Mucosa of descending colon (tissue), 3 donors: Measurements from ENCODE around the gene KAZN. TPM values are rescaled to one million over a fixed set of nuclear protein-coding genes. Genes with fewer than 3 reads are reported as not detected.

Experiments
- ATAC-seq: fragments of 200-7000 bp; cut with Tn5 transposase; one replicate; pipeline ENCODE4 v1.9.1; 2020; ENCODE audit warnings: mild to moderate bottlenecking, moderate library complexity
- DNase-seq, 3 donors: peaks; one replicate each; pipeline ENCODE4 v3.0.0-alpha.2; 2020
- H3K36me3 ChIP-seq: fragments of 200-600 bp; one replicate; pipeline ENCODE4 v1.8.0; 2021; ENCODE audit warnings: low read depth, mild to moderate bottlenecking
- H3K4me1 ChIP-seq: fragments of 200-600 bp; one replicate; pipeline ENCODE4 v1.8.0; 2021; ENCODE audit warnings: low read depth, mild to moderate bottlenecking
- H3K4me3 ChIP-seq: fragments of 200-600 bp; one replicate; pipeline ENCODE4 v1.8.0; 2021; ENCODE audit warnings: mild to moderate bottlenecking
- H3K9me3 ChIP-seq: fragments of 200-600 bp; one replicate; pipeline ENCODE4 v1.8.0; 2021; ENCODE audit warnings: mild to moderate bottlenecking
- intact Hi-C, 2 donors: fragments of 100-400 bp; cut with DNase I in 1 of 2; cut with micrococcal nuclease in 1 of 2; formaldehyde crosslinking; loops; one replicate each; pipeline versions ENCODE4 v1.11.0 to v1.11.1; 2022; cut with DNase I, micrococcal nuclease
- total RNA-seq, 3 donors: library from RNA; stranded (reverse); fragmentation: NEBNext Ultra II Directional in 2 of 3; extraction: Animal tissue kit (Norgen Biotek cat#: 25700) in 2 of 3; gene quantifications; one replicate each; pipeline versions ENCODE4 v1.2.1 to v1.2.4, GENCODE V29; 2021 to 2023
- TF ChIP-seq, protein P1 (sequence below): fragments of 200-600 bp; IDR thresholded peaks from one replicate; pipeline ENCODE4 v1.8.0; 2022; ENCODE audit warnings: antibody characterized with exemption, mild to moderate bottlenecking
- donor health status: DM: no; HTN: no; CAD: no; lungs with moderate emphysema.
- donor health status: DM: no; HTN: no; CAD: no.
- donor health status: DM: no; HTN: yes; CAD: no.

KAZN gene
- total RNA-seq, 3 donors from 2014 or later = 9.7 to 21.9 (median 15.8) TPM

DNA sequence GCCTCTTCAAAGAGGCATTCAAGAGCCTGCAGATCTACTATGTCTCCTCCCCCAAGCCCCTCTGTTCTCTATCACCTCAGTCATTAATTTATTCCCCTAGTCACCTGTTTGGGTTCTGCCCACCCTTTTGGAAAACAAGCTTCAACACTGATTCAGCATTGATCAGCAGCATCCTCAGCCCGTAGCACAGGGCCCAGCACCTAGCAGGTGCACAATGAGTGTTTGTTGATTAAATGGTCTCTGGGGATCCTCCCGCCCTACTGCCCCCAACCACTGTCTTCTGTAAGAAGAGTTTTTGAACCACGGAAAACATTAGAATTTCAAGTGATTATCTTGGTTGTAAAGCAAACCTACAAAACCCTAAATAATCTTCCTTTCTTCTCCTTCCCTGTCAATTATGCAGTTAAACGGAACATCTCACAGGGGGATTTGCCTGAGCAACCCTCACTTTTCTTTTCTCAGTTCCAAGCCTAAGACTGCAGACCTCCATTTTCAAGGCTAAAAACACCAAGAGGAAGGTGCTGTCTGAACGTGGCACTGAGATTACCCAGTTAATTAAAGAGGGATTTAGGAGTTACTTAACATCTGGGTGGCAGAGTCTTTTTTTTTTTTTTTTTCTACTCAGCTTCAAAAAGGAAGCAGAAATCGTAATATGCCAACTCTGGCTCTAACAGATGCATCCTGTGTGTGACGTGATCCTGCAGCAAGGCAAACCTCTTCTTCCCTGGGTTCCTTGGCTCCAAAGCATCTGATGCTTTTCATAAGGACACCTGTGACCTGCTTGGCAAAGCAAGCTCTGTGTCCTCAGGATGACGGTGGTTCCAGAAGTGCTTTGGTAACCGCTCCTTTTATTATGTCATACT is 163.0 kb downstream of the KAZN start:
- ATAC-seq = no peak
- no peaks in the 10 kb centered on the region for H3K36me3 ChIP-seq
- TF ChIP-seq, protein P1, sequence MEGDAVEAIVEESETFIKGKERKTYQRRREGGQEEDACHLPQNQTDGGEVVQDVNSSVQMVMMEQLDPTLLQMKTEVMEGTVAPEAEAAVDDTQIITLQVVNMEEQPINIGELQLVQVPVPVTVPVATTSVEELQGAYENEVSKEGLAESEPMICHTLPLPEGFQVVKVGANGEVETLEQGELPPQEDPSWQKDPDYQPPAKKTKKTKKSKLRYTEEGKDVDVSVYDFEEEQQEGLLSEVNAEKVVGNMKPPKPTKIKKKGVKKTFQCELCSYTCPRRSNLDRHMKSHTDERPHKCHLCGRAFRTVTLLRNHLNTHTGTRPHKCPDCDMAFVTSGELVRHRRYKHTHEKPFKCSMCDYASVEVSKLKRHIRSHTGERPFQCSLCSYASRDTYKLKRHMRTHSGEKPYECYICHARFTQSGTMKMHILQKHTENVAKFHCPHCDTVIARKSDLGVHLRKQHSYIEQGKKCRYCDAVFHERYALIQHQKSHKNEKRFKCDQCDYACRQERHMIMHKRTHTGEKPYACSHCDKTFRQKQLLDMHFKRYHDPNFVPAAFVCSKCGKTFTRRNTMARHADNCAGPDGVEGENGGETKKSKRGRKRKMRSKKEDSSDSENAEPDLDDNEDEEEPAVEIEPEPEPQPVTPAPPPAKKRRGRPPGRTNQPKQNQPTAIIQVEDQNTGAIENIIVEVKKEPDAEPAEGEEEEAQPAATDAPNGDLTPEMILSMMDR = no peak
- H3K4me1 ChIP-seq = no peaks in the 10 kb centered on the region
- no peak for DNase-seq
- intact Hi-C loops = no loop called here
- H3K9me3 ChIP-seq = no peaks in the 10 kb centered on the region
- H3K4me3 ChIP-seq = no peak overlapping the region

DNA sequence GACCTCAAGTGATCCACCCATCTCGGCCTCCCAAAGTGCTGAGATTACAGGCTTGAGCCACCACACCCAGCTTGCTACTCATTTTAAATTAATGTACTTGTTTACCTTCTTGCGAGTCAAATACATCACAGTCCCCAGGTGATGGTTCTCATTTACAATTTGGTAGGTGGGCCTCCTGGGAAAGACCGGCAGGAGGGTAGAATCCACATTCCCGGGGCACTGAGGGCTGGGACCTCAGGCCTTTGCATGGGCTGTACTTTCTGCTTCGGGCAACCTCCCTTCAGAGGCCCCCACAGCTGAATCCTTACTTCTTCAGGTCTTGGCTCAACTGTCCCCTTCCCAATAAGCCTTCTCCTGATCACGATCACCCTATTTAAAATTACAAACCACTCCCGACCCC is 165.5 kb downstream of the KAZN start:
- TF ChIP-seq, protein P1 = no peak
- Histone ChIP-seq H3K4me3 (no peak overlapping the region), H3K36me3 (no peaks in the 10 kb centered on the region), H3K4me1 (no peaks in the 10 kb centered on the region), H3K9me3 (no peaks in the 10 kb centered on the region)
- no peak for DNase-seq
- ATAC-seq = no peak
- intact Hi-C loops = no loop called here

DNA sequence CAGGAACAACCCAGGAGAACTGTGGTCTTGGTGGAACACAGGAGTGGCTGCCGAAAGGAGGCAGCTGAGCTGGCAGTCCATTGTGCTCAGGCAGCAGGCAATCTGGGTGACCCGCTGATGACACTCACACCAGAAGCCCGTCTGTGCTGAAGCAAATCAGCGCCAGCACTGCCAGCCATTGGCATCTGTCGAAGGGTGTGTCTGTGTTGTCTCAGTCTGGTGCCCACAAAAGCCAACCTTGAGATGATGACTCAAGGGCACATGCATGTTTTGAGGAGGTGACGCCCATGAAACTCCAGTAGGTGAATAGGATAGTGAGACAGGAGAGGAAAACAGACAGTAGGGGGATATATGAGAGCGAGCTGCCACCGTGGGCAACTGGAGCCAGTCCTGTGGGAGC is 167.3 kb downstream of the KAZN start:
- TF ChIP-seq, protein P1 = no peak
- DNase-seq (no peak), ATAC-seq (no peak)
- Histone ChIP-seq H3K4me3 (no peak overlapping the region), H3K9me3 (no peaks in the 10 kb centered on the region), H3K4me1 (no peaks in the 10 kb centered on the region), H3K36me3 (no peaks in the 10 kb centered on the region)
- intact Hi-C loops = no loop called here

DNA sequence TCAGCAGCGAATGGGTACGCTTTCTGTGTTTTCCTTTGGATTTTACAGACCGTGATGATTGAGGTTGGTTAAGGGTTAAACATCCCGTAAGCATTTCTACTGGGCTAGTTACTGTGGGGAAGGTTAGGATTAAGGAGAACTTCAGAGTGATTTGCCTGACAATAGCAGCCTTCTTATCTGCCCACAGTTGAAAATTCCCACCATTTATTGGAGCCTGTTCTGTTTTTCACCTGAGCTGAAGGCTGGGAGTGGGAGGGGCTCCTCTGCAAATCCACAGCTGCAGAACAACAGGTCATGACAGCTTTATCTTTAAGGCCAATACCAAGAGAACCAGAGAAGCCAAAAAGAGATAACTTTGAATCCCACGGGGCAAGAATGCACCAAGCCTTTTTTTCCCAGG is 168.6 kb downstream of the KAZN start:
- Histone ChIP-seq H3K36me3 (no peaks in the 10 kb centered on the region), H3K4me1 (no peaks in the 10 kb centered on the region), H3K9me3 (no peaks in the 10 kb centered on the region), H3K4me3 (no peak overlapping the region)
- intact Hi-C loops = no loop called here
- DNase-seq (no peak), ATAC-seq (no peak)
- TF ChIP-seq, protein P1 = no peak

DNA sequence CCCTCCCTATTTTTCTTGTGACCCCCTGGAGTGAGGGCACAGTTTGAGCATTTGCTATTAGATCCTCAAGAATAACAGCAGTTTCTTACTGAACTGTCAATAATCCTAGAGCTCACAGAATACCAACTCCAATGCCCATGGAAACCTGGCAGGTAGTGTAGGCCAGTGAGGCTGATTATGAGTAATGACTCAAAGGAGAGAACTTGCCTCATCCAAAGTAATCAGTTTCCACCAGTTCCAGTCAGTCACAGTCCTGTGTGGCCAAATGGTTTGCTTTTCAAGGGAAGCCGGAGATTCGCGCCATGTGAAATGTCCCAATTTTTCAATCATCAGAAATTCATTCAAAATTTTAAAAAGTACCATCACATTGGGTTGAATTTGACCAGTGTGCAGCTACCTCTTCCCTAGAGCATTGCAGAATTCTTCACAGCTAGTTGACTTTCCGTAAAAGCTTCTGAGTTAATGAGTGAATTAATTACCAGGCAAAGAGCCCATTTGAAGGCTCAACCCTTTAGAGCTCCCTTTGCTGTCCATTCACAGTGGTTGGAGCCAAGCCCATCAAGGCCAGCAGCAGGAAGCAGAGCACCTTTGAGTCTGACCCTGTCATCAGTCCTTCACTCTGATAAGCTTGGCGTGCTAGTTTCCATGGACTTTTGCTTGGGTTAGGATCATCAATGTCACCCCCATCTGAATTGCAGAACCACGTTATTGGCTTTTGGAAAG is 170.3 kb downstream of the KAZN start:
- Histone ChIP-seq H3K4me3 (no peak overlapping the region), H3K36me3 (no peaks in the 10 kb centered on the region), H3K4me1 (no peaks in the 10 kb centered on the region), H3K9me3 (no peaks in the 10 kb centered on the region)
- no peak for ATAC-seq
- intact Hi-C loops = no loop called here
- no peak for DNase-seq
- TF ChIP-seq, protein P1 = no peak
